HG03108 (cell line): ENCODE results near the gene LGALSL.
"Not testable (repeated sequence)": the region's sequence is repeated elsewhere in the genome, so short reads cannot be mapped to it uniquely, and the experiment has no call there.

Experiments
- ATAC-seq: cut with Tn5 transposase; IDR thresholded peaks from one replicate; pipeline ENCODE4 v1.9.1; 2021; ENCODE audit warnings: moderate library complexity; ENCODE audit not compliant: unreplicated experiment

The LGALSL gene

GRCh38 chr2:64442277-64442676, 11.7 kb upstream of the LGALSL start:
- ATAC-seq = no peak

- ATAC-seq = no peak
Observed at GRCh38 chr2:64442801-64443429, 11.0 kb upstream of the LGALSL start.

DNA sequence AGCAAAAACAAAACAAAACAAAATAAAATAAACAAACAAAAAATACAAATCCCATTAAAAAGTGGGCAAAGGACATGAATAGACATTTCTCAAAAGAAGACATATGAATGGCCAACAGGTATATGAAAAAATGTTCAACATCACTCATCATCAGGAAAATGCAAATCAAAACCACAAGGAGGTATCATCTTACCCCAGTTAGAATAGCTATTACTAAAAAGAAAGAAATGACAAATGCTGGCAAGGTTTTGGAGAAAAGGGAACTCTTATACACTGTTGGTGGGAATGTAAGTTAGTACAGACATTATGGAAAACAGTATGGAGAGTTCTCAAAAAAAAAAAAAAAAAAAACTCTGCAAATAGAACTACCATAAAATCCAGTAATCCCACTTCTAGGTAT, 8.0 kb upstream of the LGALSL start:
- ATAC-seq = not testable (repeated sequence)

DNA sequence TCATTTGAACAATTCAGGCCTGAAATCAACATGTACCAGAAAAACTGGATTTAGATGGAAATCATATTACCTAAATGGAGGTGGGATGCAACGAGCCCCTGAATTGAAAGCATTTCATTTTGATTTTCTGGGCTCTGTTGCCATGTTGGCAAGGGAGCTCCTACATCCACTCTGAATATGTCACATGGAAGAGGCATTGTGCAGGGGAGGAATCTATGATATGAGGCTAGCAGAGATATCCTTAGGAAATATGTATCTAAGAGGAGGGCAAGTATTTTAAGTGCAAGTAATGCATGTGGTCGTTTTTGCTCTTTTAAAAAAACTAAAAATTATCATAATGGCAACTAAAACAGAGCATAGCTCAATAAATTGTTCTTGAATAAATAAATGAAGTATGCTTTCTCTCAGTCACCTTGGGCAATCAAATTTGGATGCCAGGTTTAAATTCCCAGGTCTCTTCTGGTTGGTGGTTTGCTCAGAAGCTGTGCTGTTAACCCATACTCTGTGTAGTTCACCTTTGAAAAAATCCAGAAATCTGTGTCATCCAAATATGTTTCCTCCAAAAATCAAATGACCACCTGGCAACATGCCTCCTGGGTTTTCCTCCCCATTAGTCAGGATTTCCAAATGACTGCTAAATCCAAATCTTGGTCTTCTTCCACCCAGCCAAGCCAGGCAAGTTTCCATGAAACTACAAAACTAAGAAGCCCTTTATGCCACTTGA, 6.5 kb upstream of the LGALSL start:
- ATAC-seq = no peak

- ATAC-seq = no peak
Observed at GRCh38 chr2:64448041-64448426, 5.9 kb upstream of the LGALSL start.

- ATAC-seq = no peak
Observed at GRCh38 chr2:64451051-64451450, 2.9 kb upstream of the LGALSL start.

DNA sequence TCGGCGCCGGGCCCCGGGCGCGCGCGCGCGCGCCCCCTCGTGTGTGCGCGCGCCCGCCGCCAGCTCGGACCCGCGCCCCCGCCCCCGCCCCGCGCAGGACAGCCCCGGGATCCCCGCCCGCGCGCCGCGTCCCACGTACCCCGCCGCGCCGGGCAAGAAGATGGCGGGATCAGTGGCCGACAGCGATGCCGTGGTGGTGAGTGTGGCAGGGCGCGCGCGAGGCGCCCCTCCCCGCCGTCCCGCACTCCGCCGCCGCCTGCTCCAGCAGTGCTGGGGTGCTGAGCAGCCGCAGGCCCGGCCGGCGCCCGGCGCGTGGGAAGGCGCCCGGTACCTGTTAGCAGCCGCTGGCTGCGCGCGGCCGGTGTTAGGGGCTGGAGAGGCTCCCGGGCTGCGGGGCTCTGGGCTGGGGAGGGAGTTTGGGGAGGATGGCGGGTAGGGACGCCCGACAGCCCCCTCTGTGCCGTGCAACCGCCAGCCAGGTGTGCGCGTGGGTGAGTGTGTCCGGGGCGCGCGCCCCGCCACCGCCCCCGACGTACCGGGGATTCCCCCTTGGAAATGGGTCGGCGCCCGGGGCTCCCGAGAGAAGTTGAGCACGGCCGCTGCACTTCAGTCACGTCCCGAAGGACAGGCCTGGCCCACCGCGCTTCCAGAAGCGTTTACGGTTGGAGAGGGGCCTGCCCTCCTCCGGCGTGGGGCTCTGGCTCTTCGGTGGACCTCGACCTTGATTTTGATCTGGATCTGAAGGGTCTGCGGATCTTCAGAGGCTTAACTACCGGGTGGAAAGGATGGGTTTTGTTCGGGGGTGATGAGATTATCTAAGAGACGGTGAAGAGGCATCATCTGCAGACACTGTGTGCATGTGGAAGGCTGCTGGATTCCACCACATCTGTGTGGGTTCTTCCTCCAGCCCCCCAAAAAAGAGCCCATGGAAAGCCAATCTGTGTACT, 697 bp downstream of the LGALSL start:
- peak; percentile 36 for ATAC-seq

DNA sequence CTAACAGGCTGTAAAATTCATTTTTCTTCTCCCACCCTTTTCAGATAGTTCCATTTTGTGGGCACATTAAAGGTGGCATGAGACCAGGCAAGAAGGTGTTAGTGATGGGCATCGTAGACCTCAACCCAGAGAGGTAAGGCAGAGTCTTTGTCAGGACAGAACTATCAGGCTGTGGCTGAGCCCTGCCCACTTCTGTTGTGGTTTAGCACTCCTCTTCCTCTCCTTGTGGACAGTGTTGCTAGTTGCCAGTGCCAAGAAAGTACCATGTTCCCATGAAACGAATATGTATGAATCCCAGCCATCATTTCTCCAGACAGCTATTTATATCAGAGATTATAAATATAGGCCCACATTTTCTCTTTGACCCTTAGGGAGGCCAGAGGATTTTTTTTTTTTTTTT, 1.6 kb downstream of the LGALSL start:
- ATAC-seq = no peak

GRCh38 chr2:64456293-64456692, 2.3 kb downstream of the LGALSL start:
- no peak for ATAC-seq

DNA sequence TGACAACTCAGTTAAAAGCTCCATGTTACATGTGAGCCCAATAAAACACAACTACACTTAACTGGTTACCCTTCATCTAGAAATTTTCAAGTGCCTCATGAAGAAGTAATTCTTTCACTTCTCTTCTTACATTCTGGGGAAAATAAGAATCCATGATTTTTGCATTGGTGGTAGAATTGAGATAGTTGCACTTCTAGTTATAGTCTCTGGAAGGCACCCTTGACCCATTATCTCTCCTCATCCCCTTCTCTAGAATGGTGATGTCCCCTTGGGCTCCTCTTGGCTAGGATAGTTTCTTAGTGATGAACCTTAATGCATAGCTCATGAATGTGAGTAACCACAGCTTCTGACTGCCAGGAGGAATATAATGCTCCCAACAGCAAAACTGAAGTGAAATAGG, 3.6 kb downstream of the LGALSL start:
- ATAC-seq = no peak

GRCh38 chr2:64459575-64459974, 5.6 kb downstream of the LGALSL start:
- ATAC-seq = no peak

GRCh38 chr2:64460330-64460729, 6.4 kb downstream of the LGALSL start:
- ATAC-seq = no peak

DNA sequence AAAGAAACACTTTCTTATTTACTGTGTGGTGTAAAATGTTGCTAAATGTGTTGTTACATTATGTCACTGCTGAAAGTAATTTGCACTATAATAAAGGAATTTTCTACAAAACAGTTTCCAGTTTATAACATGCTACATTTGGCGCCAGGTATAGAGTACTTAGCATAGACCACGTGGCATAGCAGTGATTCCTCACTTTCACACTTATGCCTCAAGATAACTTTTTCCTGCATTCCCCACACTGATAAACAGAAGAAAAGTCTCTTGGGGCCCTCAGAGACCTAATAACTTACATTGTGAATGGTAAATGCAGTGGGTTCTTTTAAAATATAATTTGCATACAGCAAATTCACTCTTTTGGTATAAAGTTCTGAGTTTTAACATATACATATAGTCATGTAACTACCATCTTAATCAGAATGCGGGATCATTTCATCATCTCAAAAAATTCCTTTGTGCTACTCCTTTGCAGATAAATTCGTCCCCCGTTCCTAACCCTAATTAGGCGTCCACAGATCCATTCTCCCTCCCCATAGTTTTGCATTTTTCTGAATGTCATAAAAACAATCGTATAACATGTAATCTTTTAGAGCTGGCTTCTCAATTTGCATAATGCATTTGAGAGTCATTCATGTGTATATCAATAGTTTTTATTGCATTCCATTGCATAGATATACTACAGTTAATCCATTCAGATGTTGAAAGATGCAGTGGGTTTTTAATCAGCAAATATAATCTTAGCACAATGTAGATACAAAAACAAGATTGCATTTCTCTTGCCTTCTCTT, 7.5 kb downstream of the LGALSL start:
- ATAC-seq = no peak

DNA sequence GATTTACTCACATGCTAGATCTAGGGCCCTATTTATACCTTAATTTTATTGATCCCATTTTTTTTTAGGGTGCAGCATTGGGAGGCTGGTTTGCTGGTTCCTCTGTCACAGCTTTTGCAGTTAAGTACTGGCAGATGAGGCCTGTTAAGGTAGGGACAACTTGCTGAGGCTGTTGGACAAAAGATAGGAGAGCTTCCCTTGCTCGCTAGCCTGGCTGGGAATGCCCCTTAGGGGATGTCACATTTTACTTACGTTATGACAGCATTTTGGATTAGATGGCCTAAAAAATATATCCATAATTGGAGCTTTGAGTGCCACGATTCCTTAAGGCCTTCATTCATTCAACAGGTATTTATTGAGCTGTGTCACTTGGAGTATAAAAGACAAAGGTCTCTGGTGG, 8.2 kb downstream of the LGALSL start:
- no peak for ATAC-seq

DNA sequence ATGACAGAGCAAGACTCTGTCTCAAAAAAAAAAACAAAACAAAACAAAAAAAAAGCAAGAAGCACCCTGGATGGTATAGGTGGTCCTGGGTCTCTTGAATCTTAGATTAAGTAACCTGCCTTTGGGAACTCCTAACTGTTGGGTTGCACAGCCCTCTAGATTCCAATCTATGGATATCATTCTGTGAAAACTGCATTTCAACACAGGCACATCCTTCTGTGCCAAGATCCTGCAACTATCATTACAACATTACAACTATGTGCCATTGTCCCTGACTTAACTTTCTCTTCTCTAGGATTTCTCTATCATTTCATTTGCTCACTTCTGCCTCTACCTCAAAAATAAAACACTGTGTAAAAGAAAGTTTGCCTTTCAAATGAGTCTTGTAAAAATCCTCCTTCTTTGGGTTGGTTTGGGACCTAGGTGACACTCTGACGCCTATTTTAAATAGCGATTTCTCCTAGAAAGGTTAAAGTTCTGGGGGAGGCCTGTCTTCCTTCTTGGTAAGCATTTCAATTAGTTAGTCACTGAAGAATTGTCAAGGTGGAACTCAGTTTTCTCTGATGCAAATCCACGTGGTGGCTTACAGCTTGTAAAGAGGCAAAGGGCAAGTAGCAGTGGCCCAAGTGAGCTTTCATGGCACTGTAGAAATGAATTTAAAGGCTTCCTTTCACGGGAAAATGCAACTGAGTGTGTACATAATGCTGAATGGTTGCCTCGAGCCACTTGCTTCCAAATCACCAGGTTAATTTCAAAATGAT, 9.2 kb downstream of the LGALSL start:
- ATAC-seq = no peak

GRCh38 chr2:64463781-64464180, 9.8 kb downstream of the LGALSL start:
- ATAC-seq = no peak

DNA sequence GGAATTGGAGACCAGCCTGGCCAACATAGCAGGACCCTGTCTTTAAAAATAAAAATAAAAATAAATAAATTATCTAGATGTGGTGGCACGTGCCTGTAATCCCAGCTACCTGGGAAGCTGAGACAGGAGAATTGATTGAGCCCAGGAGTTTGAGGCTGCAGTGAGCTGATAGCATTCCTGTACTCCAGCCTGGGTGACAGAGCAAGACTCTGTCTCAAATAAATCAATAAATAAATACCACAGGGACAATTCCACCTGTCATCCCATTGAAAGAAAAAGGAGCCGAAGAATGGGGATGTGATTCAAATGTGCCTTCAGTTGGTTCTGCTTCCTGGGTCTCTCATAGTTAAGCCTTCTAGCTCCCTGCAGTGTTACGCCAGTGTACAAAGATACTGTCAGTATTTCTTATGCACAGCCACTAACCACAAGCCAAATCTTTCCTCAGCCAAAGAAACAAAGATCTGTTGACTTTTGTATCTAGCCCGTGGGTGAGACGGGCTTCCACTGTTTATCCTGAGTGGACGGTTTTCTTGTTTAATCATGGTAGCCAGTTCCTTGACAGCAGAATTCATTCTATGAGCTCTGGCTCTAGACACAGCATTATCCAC, 12.6 kb downstream of the LGALSL start:
- ATAC-seq = no peak

DNA sequence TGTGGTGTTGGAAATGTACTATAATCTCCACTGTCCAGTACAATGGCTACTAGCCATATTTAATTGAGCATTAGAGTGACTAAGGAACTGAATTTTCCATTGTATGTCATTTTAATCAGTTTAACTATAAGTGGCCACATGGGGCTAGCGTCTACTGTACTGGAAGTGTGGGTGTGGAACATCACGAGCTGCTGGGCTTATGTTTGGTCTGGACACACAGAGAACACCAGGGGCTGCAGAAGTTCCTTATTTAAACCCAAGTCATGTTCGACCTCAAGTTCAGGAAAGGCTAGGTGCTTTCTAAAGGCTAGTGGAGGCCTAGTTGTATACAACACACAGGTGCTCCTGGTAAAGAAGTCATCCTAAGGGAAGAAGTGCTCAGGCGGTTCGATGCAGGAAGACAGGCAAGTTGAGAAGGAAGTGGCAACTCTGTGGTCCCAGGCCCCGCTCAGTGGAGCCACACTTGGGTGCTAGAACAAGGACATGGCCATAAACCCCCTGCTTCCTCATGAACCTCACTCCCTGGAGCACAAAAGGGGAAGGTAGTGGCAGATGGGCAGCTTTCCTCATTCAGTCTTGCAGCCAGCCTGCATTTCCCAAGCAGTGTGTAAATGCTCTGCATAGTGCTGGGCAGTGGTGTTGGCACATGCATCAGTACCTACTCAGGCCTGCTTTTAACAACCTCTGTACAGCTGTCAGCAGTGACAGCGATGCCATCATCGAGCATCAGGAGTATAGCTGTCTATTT, 13.3 kb downstream of the LGALSL start:
- ATAC-seq = no peak

DNA sequence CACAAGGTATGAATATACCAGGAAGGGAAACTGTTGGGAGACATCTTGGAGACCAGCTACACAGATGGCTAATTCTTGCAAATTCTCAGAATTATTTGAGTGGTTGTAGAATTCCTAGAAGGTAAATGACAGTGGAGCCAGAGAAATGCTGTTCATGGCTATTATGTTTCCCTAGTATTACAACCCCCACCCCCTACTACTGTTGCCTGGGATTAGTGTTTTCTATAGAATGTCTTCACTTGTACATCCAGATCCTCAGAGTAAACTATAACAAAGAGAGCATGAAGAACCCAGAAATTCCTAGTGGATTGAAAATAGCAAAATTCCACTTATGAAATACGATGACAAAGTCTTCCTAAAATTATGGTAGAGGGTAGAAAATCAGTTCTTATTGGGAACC, 15.3 kb downstream of the LGALSL start:
- no peak for ATAC-seq
